Measurements from ENCODE around the gene SLK.

The SLK gene

GRCh38 chr10:104026762-104027161 is 59.8 kb downstream of the SLK start:
- no peaks in the 10 kb centered on the region for H3K27me3 ChIP-seq (replicated peaks)
- peaks cover 28% of the 10 kb centered on the region for H3K36me3 ChIP-seq (replicated peaks)
- no peak overlapping the region for H3K27ac ChIP-seq
- in situ Hi-C loops (cut with HindIII; ENCODE audit: low pct_ligation_motif_present, low sequenced_read_pairs): no loop called here
- no peak for DNase-seq
- TF ChIP-seq, protein P1, sequence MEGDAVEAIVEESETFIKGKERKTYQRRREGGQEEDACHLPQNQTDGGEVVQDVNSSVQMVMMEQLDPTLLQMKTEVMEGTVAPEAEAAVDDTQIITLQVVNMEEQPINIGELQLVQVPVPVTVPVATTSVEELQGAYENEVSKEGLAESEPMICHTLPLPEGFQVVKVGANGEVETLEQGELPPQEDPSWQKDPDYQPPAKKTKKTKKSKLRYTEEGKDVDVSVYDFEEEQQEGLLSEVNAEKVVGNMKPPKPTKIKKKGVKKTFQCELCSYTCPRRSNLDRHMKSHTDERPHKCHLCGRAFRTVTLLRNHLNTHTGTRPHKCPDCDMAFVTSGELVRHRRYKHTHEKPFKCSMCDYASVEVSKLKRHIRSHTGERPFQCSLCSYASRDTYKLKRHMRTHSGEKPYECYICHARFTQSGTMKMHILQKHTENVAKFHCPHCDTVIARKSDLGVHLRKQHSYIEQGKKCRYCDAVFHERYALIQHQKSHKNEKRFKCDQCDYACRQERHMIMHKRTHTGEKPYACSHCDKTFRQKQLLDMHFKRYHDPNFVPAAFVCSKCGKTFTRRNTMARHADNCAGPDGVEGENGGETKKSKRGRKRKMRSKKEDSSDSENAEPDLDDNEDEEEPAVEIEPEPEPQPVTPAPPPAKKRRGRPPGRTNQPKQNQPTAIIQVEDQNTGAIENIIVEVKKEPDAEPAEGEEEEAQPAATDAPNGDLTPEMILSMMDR (IDR thresholded peaks at IDR 0.05; ENCODE audit: low read depth, low read length, missing control alignments): no peak
- H3K4me3 ChIP-seq (ENCODE audit: low read depth, low read length): no peak overlapping the region

- Histone ChIP-seq H3K27ac (no peak overlapping the region), H3K4me3 (ENCODE audit: low read depth, low read length) (no peak overlapping the region), H3K36me3 (replicated peaks) (peaks cover 23% of the 10 kb centered on the region), H3K27me3 (replicated peaks) (no peaks in the 10 kb centered on the region)
- DNase-seq: peak; percentile 21
- in situ Hi-C loops (cut with HindIII; ENCODE audit: low pct_ligation_motif_present, low sequenced_read_pairs): no loop called here
- TF ChIP-seq, protein P1 (IDR thresholded peaks at IDR 0.05; ENCODE audit: low read depth, low read length, missing control alignments): peak; percentile 76
These were observed 61.2 kb downstream of the SLK start for GRCh38 chr10:104028146-104028545.

DNA sequence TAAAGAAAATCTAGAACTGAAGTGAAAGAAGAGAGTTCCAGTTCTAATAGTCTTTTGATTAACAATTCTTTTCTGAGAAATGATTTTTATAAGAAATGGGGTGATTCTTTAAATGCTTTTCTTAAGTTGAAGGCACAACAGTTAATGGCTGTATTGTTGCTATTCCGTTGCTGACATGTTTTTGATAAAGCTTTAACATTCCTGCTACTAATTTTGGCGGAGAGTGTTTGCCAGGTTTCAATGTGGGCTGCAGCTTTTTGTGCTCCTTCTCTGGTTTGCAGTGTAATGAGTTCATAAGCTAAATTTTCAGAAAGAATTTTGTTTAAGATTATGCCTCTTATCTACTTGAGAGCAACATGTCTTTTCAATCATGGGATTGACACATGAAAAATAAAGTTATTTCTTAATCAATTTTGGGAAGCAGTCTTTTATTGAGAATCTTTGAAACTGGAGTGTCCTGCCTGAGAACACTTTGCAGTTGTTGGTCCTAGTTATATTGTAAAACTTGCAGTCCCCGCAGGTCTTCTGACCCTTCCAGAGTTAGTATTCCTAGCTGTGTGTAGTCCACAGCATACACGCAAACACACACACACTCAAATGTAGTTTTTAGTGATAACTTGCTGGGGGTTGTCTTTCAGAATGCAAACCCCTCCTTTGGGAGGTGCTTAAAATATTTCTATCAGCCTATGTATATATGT is 62.0 kb downstream of the SLK start:
- no peak overlapping the region for H3K4me3 ChIP-seq (ENCODE audit: low read depth, low read length)
- H3K27ac ChIP-seq: no peak overlapping the region
- peaks cover 15% of the 10 kb centered on the region for H3K36me3 ChIP-seq (replicated peaks)
- TF ChIP-seq, protein P1 (IDR thresholded peaks at IDR 0.05; ENCODE audit: low read depth, low read length, missing control alignments): no peak
- DNase-seq: no peak
- no peaks in the 10 kb centered on the region for H3K27me3 ChIP-seq (replicated peaks)
- in situ Hi-C loops (cut with HindIII; ENCODE audit: low pct_ligation_motif_present, low sequenced_read_pairs): no loop called here

GRCh38 chr10:104029521-104029860 is 62.6 kb downstream of the SLK start:
- TF ChIP-seq, protein P1 (IDR thresholded peaks at IDR 0.05; ENCODE audit: low read depth, low read length, missing control alignments): no peak
- in situ Hi-C loops (cut with HindIII; ENCODE audit: low pct_ligation_motif_present, low sequenced_read_pairs): no loop called here
- no peak overlapping the region for H3K27ac ChIP-seq
- DNase-seq: no peak
- H3K27me3 ChIP-seq (replicated peaks): no peaks in the 10 kb centered on the region
- peaks cover 12% of the 10 kb centered on the region for H3K36me3 ChIP-seq (replicated peaks)
- no peak overlapping the region for H3K4me3 ChIP-seq (ENCODE audit: low read depth, low read length)

- DNase-seq: no peak
- Histone ChIP-seq H3K27me3 (replicated peaks) (no peaks in the 10 kb centered on the region), H3K4me3 (ENCODE audit: low read depth, low read length) (no peak overlapping the region), H3K27ac (no peak overlapping the region), H3K36me3 (replicated peaks) (peaks cover 4% of the 10 kb centered on the region)
- in situ Hi-C loops (cut with HindIII; ENCODE audit: low pct_ligation_motif_present, low sequenced_read_pairs): no loop called here
- TF ChIP-seq, protein P1 (IDR thresholded peaks at IDR 0.05; ENCODE audit: low read depth, low read length, missing control alignments): no peak
These were observed 64.7 kb downstream of the SLK start for GRCh38 chr10:104031631-104032030.

Data from brain microvascular endothelial cell (primary cell).